K562 (cell line): Measurements from ENCODE around the gene ZNF548. TPM values are rescaled to one million over a fixed set of nuclear protein-coding genes. Genes with fewer than 3 reads are reported as not detected.

Experiments
- CUX1 ChIP-seq: fragments of 200-800 bp; sonication (Bioruptor generic); IDR thresholded peaks from 2 replicates; pipeline ENCODE4 v1.6.1; 2016; ENCODE audit warnings: missing genetic modification characterization, missing compliant biosample characterization
- MED1 ChIP-seq: sonication (generic); formaldehyde crosslinking; IDR thresholded peaks from 2 replicates; pipeline ENCODE4 v1.8.1; 2023; ENCODE audit warnings: missing genetic modification reagents, borderline replicate concordance
- ZMIZ1 ChIP-seq, 2 experiments: fragments of 150-350 bp in 1 of 2; IDR thresholded peaks; 2 replicates each; pipeline ENCODE4 v1.6.1; 2012 to 2016; ENCODE audit warnings: low read depth in 2 of 2, low read length in 2 of 2, mild to moderate bottlenecking in 1 of 2, moderate library complexity in 1 of 2
- ZNF592 ChIP-seq: fragments of 450-650 bp; IDR thresholded peaks from 2 replicates; pipeline ENCODE4 v1.6.1; 2017; ENCODE audit warnings: antibody characterized with exemption, mild to moderate bottlenecking
- polyA plus RNA-seq, 8 experiments: library from polyadenylated mRNA; depleted of rRNA in 4 of 8; stranded (reverse) in 5 of 8; unstranded in 3 of 8; fragments of >200 nt; fragmentation: Nextera tagmentation in 2 of 8; fragmentation: Illumina TruSeq in 1 of 8; extraction: Ambion mirVana in 2 of 8; extraction: Trizol in 1 of 8; gene quantifications; 2 replicates each; pipeline versions ENCODE4 v1.2.1 to v1.2.3, GENCODE V29; 2011 to 2014; ENCODE audit warnings: inconsistent platforms in 1 of 8, missing spikeins in 1 of 8
- total RNA-seq, 7 experiments: library from RNA; depleted of rRNA in 6 of 7; stranded (reverse); fragments of >200 nt in 6 of 7; fragmentation: Illumina TruSeq in 2 of 7; extraction: Trizol in 2 of 7; gene quantifications; 2 replicates each; pipeline versions ENCODE4 v1.2.1 to v1.2.3, GENCODE V29; 2011 to 2021; ENCODE audit warnings: low replicate concordance in 1 of 7

ZNF548 gene
- total and polyA plus RNA-seq, 9 of the 15 experiments (the other 6 are each of a cell fraction or from before 2014, with no cell fraction given): 1.5 to 8.7 (median 4.5) TPM

- TF ChIP-seq CUX1 (no peak), MED1 (CRISPR knock-in tag) (no peak), ZMIZ1 (IDR thresholded peaks at IDR 0.05; ENCODE audit: low read depth in 2 of 2, low read length in 2 of 2) (no peak), ZNF592 (no peak)
- TF ChIP-seq, all 486 proteins: peak for 0
Observed at GRCh38 chr19:57403737-57404563, 14.3 kb downstream of the ZNF548 start (continued).
